IMR-90 (cell line): Measurements from ENCODE around the gene POLR2L.

Experiments
- CHD1 ChIP-seq: IDR thresholded peaks from 2 replicates; pipeline ENCODE4 v1.6.1; 2012; ENCODE audit warnings: low read depth, low read length, improper control_type of control experiment
- CTCF ChIP-seq: conservative IDR thresholded peaks from 2 replicates; pipeline ENCODE4 v1.5.1; 2012; ENCODE audit warnings: mild to moderate bottlenecking, low read depth, low read length, improper control_type of control experiment
- FOS ChIP-seq: fragments of 150-350 bp; IDR thresholded peaks from 2 replicates; pipeline ENCODE4 v1.6.1; 2016; ENCODE audit warnings: low read depth, low read length
- MAZ ChIP-seq: IDR thresholded peaks from 2 replicates; pipeline ENCODE4 v1.6.1; 2012; ENCODE audit warnings: low read depth, mild to moderate bottlenecking, low read length, improper control_type of control experiment, moderate library complexity, borderline replicate concordance
- MXI1 ChIP-seq: IDR thresholded peaks from 2 replicates; pipeline ENCODE4 v1.6.1; 2012; ENCODE audit warnings: low read depth, mild to moderate bottlenecking, low read length, moderate library complexity, borderline replicate concordance
- POLR2A ChIP-seq: IDR thresholded peaks from 2 replicates; pipeline ENCODE4 v1.6.1; 2012; ENCODE audit warnings: mild to moderate bottlenecking, low read depth, low read length
- RAD21 ChIP-seq: IDR thresholded peaks from 2 replicates; pipeline ENCODE4 v1.6.1; 2012; ENCODE audit warnings: low read length, improper control_type of control experiment
- RFX5 ChIP-seq: IDR thresholded peaks from 2 replicates; pipeline ENCODE4 v1.8.0; 2012; ENCODE audit warnings: low read depth, mild to moderate bottlenecking, low read length, moderate library complexity
- USF2 ChIP-seq: fragments of 150-350 bp; IDR thresholded peaks from 2 replicates; pipeline ENCODE4 v1.6.1; 2017; ENCODE audit warnings: mild to moderate bottlenecking, antibody characterized with exemption, low read length, low read depth
- TF ChIP-seq, protein P1 (sequence below): fragments of 150-350 bp; IDR thresholded peaks from 2 replicates; pipeline ENCODE4 v1.6.1; 2016; ENCODE audit warnings: low read depth, mild to moderate bottlenecking, low read length, moderate library complexity, borderline replicate concordance

DNA sequence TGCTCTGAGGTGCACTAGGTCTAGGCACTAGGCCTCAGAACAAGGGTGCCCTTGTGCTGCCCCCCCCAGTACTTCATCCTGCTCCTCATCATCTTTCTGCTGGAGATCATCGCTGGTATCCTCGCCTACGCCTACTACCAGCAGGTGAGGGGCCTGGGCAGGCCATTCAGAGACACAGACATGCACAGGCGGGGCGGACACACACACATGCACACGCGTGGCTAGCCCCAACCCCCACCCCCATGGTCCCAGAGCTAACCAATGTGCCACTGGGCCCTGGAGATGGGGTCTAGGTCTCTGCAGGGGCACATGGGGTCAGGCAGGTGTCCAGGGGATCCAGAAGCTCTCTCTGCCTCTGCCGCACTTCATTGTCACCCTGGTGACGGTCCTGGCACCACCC is 5.6 kb downstream of the POLR2L start:
- TF ChIP-seq CTCF: no peak
- TF ChIP-seq POLR2A: no peak
- TF ChIP-seq RFX5: no peak
- no peak for TF ChIP-seq USF2
- no peak for TF ChIP-seq MAZ
- TF ChIP-seq, protein P1, sequence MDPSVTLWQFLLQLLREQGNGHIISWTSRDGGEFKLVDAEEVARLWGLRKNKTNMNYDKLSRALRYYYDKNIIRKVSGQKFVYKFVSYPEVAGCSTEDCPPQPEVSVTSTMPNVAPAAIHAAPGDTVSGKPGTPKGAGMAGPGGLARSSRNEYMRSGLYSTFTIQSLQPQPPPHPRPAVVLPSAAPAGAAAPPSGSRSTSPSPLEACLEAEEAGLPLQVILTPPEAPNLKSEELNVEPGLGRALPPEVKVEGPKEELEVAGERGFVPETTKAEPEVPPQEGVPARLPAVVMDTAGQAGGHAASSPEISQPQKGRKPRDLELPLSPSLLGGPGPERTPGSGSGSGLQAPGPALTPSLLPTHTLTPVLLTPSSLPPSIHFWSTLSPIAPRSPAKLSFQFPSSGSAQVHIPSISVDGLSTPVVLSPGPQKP: no peak
- TF ChIP-seq RAD21: no peak
- TF ChIP-seq CHD1: no peak
- TF ChIP-seq MXI1: no peak
- TF ChIP-seq FOS: no peak
